GM18873 (cell line): ENCODE results near the gene EI24.
A peak's percentile ranks its signal among the peaks of the same experiment; 100 is the strongest.
"Not testable (repeated sequence)": the region's sequence is repeated elsewhere in the genome, so short reads cannot be mapped to it uniquely, and the experiment has no call there.

Source experiments
- ATAC-seq: cut with Tn5 transposase; IDR thresholded peaks from one replicate; pipeline ENCODE4 v1.9.1; 2021; ENCODE audit warnings: mild to moderate bottlenecking, moderate library complexity, moderate number of reproducible peaks; ENCODE audit not compliant: unreplicated experiment, low FRiP score

EI24 gene

GRCh38 chr11:125568970-125569914, at the start of gene EI24:
EI24 (plus strand) TSS chr11:125569477; CDS start chr11:125572528, 3,051 bp downstream.
- peak; percentile 93 for ATAC-seq

- ATAC-seq: no peak
These were observed 49.1 kb upstream of the EI24 start for GRCh38 chr11:125519860-125520834.

GRCh38 chr11:125525303-125525702, 44.0 kb upstream of the EI24 start:
- ATAC-seq: no peak

DNA sequence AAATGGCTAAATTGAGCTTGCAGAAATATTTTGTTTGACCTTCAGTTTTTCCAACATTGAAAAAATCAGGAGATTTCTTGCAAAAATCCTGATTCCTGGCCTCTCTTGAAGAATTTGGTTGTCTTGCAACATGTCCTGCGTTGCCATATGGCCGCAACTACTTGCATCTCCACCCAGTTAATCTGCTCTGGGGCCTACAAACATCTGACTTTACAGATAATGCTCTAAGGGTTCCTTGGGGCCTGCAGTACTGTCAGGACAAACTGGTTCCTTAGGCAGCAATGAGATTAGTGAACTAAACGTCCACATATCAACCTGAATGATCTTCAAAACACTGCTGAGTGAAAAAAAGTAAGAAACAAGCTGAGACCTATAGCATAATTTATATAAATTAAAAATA, 36.6 kb upstream of the EI24 start:
- ATAC-seq: no peak

DNA sequence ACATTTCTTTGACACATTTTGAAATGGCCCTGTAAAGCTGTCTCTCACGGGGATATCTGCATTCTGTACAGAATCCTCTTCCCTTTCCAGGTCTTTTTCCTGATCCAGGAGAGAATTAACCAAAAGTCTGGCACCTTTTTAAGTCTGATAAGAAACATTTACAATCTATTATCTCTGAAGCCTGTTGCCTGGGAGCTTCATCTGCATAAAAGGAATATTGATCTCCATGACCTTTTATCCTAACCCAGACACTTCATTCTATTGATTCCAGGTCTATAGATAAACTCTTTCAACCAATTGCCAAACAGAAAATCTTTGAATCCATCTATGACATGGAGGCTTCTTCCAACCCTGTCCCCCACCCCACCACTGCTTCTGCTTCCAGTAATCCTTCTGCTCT, 33.7 kb upstream of the EI24 start:
- no peak for ATAC-seq

DNA sequence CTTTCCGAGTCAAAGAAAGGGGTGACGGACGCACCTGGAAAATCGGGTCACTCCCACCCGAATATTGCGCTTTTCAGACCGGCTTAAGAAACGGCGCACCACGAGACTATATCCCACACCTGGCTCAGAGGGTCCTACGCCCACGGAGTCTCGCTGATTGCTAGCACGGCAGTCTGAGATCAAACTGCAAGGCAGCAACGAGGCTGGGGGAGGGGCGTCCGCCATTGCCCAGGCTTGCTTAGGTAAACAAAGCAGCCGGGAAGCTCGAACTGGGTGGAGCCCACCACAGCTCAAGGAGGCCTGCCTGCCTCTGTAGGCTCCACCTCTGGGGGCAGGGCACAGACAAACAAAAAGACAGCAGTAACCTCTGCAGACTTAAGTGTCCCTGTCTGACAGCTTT, 32.4 kb upstream of the EI24 start:
- not testable (repeated sequence) for ATAC-seq

GRCh38 chr11:125542709-125543108, 26.6 kb upstream of the EI24 start:
- ATAC-seq: no peak

DNA sequence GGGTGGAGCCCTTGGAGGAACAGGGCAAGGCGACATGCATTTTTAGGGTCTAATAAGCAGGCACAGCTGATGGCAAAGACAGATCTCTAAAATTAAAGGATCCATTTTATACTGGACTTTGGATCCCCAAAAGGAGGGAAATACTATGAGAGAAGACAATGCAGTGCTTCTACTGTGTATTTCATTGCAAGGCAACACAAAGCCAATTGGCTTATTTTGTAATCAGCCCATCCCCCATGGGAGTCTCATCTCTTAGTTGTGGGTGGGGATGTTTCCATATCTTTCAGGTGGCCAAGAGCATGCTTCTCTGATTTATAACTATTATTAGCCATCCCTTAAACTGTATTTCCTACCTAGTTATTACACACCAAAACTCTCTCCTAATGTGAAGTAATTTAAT, 18.5 kb upstream of the EI24 start:
- ATAC-seq: no peak

GRCh38 chr11:125551835-125552342, 17.4 kb upstream of the EI24 start:
- ATAC-seq: no peak

DNA sequence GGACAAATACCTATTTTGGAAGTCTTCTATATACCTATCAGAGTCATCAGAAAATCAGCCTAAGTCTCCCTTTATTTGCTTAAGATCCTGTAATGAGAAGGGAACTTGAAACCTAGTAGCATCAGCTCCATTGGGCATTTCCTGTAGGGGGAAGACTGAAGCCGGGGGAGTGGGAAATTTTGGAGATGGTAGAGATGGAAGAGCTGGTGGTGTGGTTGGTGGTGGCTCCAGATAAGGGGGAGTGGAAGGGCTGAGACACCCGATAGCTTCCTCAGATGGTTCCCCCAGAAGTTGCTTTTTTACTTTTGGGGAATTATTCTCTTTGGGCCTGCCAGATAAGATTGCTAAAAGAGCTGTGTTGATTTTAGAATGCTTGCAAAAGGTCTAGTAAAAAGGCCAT, 16.4 kb upstream of the EI24 start:
- no peak for ATAC-seq

DNA sequence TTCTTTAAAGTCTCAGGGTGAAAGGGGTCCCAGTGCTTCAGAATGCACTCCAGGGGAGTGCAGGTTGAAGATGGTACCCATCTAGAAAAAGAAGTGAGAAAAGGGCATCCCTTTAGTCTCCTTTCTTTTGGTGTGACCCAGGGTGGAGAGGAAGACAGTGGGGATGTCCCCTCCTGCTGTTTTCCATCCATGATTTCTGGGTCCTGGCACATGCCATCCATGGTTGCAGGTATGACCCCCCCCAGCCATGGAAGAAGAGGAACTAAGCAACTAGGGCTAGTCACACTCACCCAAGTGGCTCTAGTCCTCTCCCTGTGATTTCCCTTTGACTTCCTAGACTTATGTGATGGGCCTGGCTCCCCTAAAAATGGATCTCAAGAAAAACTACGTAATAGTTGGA, 15.9 kb upstream of the EI24 start:
- ATAC-seq: no peak

GRCh38 chr11:125554038-125554437, 15.2 kb upstream of the EI24 start:
- no peak for ATAC-seq

- ATAC-seq: no peak
These were observed 9.4 kb upstream of the EI24 start for GRCh38 chr11:125559888-125560287.

DNA sequence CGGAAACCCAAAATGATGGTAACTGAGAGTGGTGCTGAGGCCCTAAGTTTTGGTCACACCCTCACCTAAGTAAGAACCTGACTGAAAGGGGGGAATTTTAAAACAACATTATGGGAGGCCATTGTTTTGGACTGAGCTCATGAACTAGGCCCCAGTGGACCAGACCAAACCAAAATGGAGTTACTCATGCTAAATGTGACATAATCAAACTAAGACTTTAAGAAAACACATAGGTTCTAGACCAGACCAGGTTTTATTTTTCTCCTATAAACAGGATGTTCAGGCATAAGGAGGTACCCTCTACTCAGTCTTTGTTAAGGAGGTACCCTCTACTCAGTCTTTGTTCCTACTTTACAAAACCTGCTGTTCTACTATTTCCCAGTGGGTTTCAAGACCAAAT, 7.4 kb upstream of the EI24 start:
- no peak for ATAC-seq

DNA sequence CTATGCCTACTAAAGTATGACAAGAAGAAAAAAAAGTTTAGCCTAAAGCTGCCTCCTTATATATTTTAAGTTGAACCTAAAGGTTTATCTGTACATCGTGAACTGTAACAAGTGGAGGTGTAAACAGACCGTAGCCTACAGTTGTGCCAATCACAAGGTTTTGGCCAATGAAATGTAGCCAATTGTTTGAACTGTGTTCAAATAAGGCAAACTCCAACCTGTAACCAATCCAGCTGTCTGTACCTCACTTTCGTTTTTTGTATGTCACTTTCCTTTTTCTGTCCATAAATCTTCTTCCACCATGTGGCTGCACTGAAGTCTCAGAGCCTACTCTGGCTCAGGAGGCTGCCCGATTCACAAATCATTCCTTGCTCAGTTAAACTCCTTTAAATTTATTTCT, 6.8 kb upstream of the EI24 start:
- no peak for ATAC-seq

GRCh38 chr11:125564357-125564756, 4.9 kb upstream of the EI24 start:
- no peak for ATAC-seq

DNA sequence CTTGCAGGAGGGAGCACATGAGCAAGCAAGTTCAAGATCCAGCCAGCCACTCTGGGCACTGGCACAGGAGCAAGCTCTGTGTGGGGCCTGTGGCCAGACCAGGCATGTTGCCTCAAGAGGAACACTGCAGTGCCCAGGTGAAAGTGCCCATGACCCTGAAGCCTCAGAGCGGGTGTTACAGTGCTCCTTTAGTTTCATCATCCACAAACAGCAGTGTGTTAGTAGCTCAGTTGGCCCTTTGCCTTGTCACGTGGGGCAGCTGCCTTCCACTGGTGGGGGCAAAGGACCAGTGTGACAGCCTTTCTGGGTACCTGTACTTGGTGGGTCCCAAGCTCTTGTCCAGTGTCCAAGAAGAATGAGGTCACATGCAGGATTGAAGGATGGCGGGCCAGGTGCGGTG, 3.0 kb upstream of the EI24 start:
- ATAC-seq: no peak

- ATAC-seq: no peak
These were observed 791 bp downstream of the EI24 start for GRCh38 chr11:125569915-125570621.

DNA sequence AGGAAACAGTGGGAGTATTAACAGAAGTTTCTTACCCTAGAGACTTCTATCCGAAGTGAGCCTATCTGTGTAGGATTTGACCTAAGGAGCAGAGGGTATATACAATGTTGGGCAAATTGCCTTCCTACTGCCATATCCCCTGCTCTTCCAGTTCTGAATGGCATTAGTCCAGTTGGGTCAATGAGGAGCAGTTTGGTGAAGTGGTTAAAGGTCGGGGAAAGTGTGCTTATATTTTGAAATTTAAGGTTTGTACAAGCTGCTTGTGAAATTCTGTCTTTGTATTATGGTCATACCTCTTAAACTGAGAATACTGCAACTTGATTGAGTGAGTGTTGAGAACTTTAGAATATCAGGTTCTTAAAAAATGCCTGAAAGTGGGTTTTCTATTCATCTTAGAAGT, 1.7 kb downstream of the EI24 start:
- ATAC-seq: no peak

DNA sequence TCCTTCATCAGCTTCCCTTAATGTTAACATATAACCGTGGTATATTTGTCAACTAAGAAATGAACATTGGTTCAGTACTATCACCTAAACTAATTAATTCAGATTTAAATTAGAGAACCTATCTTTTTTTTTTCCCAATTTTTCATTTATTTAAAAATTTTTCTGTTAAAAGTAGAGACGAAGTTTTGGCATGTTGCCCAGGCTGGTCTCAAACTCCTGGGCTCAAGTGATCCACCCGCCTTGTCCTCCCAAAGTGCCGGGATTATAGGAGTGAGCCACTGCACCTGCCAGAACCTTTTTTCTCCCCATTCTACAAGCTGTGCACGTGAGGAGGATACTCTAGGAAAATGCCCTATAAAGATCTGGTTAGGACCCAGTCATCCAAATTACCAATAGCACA, 3.6 kb downstream of the EI24 start:
- ATAC-seq: no peak
